ENCODE results near the gene CREB3. TPM values are rescaled to one million over a fixed set of nuclear protein-coding genes. Genes with fewer than 3 reads are reported as not detected.

Gene CREB3
- total RNA-seq, 1 donor from 2014 or later = 28.8 TPM

DNA sequence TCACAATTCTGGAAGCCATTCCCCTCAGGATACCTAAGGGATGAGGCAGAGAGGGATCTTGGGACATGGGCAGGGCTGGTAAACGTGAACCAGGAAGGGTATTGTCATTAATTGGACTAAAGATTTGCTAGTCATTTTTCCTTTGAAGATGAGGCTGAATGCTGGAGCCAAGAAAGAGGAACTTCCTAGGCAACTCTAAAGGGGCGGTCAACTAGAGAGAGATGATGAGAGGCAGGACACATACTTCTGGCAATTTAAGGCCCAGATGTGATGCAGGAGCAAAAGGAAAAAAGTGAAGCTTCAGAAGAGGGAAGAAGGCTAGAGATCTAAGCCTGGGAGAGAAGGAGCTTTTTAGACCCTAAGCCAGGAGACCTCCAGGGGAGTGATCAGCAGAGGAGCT is 11.0 kb downstream of the CREB3 start:
- no peak for DNase-seq (ENCODE audit: low spot score)
- no peak for ATAC-seq
- intact Hi-C loops (cut with DNase I) = no loop called here

DNA sequence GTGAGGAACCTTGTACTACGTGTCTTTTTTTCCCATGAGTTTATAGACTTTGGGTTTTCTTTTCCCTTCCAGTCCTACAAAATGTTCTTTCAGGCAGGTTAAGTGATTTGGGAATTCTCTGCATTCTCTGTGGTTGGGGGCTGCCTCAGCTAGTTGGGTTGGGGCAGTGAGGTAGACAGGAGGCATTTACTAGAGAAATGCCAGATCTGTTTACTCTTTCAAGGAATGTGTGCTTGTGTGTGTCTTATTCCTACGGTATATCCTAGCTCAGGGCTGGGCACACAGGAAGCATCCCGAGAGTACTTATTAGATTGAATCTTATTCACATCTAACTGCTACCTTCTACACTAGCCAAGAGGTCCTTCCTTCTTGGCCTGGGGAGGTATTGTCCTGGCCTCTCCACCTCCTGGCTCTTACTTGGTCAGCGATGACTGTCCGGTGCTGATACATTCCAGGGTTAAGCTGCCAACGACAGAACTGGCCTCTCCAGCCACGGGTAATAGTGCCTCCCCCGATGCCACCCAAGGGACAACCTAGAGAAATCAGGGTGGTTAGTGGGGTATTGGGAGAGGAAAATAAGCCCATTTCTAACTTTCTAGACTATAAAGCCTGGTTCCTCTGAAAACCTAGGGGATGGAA is 11.5 kb downstream of the CREB3 start:
- ATAC-seq = no peak
- DNase-seq (ENCODE audit: low spot score) = no peak
- intact Hi-C loops (cut with DNase I) = no loop called here

DNA sequence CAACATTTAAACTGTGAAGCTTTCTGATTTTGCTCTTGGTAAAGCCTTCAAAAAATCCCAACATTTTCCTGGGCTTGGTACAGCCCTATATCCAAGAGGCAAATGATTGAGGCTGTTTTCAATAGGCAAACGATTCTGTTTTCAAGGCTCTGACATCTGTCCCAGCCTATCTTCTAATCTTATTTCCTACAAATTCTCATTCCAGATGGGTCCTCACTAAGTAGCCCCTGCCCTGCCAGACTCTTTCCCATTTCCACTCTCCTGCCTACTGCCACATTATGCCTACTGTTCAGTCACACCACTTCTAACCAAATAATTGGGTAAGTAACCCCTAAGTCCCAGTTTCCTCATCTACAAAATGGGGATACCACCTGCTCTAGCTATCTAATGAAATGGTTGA is 13.1 kb downstream of the CREB3 start:
- ATAC-seq = no peak
- DNase-seq (ENCODE audit: low spot score) = no peak
- intact Hi-C loops (cut with DNase I) = no loop called here

DNA sequence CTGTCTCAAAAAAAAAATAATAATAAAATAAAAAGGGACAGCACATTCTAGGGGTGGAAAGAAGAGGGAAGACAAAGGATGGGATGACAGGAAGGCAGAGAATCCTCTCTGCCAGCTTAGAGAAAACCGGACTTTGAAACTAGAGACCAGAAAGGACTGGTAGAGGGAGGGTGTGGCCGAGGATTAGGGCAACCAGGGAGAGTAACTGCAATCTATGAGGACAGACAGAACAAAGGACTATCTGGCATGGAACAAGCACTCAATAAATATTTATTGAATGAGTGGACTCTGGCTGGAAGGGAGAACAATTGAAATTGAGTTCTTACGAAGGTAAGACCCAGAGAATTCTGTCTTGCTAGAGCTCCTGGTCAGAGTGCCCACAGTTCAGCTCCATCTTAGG is 14.1 kb downstream of the CREB3 start:
- ATAC-seq = no peak
- DNase-seq (ENCODE audit: low spot score) = no peak
- intact Hi-C loops (cut with DNase I) = no loop called here

DNA sequence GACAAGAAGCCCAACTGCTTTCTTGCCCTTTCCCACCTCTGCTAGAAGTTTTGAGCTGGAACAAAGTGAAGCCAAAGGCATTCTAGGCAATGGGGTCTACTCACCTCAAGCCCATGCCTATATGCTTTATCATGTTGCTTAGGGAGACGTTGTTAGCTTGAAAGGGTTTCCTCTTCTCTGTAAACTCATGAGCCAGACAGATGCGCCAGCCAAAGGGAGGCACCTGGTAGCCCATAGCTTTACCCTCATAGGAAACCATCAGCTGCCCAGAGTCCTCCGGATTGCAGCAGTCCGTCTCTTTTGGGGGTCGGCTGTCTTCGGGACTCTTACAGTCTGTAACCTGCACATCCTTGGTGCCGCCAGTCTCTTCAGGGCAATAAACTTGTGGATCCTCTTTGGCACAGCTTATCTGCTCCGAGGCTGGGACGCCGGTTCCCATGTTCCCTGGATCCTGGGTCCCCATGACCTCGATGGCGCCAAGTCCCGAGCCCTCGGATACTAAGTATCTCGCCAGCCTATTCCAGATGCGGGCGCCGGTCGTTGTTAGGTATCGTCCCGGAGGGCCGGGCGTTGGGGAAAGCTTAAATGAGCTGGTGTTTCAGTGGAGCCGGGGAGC is 15.9 kb downstream of the CREB3 start:
- ATAC-seq = peak; percentile 1
- intact Hi-C loops (cut with DNase I) = no loop called here
- no peak for DNase-seq (ENCODE audit: low spot score)

DNA sequence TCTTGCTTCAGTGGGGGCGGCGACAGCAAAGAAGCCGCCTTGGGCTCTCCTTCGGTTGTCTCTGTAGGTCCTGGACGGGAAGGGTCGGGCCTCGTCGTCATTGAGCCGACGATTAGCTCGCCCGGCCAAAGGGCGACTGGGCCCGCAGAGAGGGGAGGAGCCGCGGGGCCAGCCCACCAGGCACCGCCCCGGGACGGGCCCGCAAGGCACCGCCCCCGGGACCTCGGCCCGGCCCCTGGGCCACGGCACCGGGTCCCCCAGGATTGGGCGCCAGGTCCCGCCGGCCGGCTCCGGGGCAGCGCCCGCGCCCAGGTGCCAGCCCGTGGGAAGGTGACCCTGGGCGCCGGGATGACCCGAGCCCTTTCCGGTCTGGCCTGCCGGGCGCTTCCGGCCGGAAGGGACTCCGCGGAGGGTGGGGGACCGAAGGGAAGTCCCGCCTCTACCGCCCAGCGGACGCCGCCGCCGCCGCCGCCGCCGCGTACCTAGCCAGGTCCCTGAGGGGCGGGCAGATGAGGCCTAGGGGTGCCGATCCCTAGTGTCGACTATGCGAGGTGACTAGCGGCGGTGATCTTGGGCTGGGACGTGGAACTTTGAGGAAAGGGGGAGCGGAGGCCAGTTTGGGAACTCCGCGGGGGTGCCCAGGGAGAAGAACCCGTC is 16.5 kb downstream of the CREB3 start, which contains the start of the genes GBA2 and RGP1:
Gene GBA2, minus strand, starts transcription at position 371 of the 657 bp plus-strand sequence. CDS start 524 bp downstream, outside the sequence.
Gene RGP1, plus strand, starts transcription at position 430 of the 657 bp plus-strand sequence. CDS start 469 bp downstream, outside the sequence.
- peak; percentile 94 for ATAC-seq
- intact Hi-C loops (cut with DNase I) = no loop called here
- peak; percentile 88 for DNase-seq (ENCODE audit: low spot score)

DNA sequence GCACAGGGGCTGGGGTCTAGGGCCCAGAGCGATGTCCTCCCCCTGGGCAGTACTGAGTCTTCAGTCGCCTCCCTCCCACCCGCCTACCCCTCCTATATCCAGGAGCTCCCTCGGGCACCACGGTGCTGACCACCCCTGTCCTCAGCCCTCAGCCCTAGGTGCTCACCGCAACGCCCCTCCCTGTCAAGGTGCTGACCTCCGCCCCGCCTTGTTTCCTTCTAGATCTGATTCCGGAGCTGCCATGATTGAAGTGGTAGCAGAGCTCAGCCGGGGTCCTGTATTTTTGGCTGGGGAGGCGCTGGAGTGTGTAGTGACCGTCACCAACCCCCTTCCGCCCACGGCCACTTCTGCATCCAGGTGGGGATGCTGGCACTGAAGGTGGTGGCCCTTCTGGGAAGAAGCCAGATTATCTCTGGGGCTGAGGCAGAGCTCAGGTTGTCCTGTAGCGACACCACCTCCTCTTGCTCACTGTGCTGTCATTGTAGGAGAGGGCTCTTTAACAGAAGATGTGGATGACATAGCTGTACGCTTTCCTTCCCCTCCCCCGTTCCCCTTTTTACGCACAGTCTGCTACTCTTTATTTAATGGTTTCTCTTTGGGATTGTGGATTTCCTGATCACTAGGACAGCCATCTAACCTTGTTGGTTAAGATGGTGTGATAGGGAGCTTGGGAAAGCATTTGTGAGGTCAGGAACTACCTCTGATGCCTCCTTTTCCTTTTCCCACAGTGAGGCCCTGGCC is 17.2 kb downstream of the CREB3 start:
- intact Hi-C loops (cut with DNase I) = no loop called here
- DNase-seq (ENCODE audit: low spot score) (no peak), ATAC-seq (peak; percentile 56)

DNA sequence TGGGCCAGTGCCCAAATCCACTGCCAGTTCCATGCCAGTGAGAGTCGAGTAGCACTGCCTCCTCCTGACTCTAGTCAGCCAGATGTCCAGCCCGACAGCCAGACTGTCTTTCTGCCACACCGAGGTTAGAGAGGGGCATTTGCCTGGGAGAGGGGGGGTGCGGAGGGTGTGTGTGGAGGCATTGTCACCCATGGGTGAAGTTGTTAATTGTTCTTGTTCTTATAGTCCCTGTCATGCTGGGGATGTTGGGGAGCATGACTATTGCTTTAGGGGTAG is 17.7 kb downstream of the CREB3 start:
- ATAC-seq (no peak), DNase-seq (ENCODE audit: low spot score) (no peak)
- intact Hi-C loops (cut with DNase I) = no loop called here

DNA sequence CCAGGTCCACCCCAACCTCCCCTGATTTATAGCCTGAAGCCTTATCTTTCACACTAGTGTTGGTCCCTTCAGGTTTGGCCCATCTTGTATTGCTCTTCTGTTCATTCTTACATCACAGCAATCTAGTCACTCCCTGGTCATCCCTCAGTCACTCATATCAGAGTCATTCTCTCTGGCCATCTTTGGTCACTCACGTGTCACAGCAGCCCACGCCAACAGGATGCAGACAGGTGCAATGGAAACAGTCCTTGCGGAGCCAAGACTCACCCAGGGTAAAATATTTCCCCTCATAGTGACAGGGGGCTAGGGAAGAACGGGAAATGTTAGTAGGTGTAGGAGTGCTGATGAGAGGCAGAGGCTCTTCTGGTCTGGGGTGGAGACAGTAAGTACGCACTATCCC is 21.0 kb downstream of the CREB3 start:
- no peak for ATAC-seq
- no peak for DNase-seq (ENCODE audit: low spot score)
- intact Hi-C loops (cut with DNase I) = no loop called here

DNA sequence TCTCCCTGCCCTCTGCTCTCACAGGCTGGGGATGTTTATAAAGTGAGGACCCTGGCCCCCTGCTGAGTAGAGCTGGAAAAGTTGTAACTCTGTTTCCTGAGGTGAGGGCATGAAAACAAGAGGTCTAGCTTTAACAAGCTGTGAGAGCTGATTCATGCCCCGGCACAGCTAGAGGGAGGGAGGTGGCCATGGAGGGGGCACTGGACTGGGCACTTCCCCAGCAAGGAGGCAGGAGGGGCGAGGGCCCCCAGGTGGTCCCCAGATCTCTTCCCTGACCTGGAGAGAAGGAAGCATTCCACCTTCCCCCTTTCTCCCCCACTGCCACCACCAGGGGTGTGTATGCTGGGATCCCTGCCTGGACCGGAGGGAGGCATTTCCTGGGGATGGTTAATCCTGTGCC is 21.8 kb downstream of the CREB3 start, which contains the start of gene MSMP:
Gene MSMP, minus strand, starts transcription at position 13 of the 400 bp plus-strand sequence. CDS start 147 bp downstream, outside the sequence.
- no peak for ATAC-seq
- intact Hi-C loops (cut with DNase I) = no loop called here
- DNase-seq (ENCODE audit: low spot score) = no peak

DNA sequence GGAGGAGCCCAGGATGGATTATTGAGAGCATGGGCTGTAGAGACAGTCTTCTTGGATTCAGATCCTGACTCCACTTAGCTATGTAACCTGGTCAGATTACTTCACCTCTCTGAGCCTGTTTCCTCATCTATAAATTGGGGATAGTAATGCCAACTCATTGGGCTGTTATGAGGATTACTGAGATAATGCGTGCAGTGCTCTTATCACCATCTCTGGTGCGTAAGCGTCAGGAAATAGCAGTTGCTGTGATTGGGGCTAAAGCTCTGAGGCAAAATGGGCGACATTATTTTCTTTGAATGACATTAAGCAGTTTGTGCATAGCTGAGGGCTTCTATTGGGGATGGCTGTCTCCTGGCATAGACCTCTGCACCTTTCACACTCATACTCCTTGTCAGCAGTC is 22.6 kb downstream of the CREB3 start:
- ATAC-seq (no peak), DNase-seq (ENCODE audit: low spot score) (no peak)
- intact Hi-C loops (cut with DNase I) = no loop called here

DNA sequence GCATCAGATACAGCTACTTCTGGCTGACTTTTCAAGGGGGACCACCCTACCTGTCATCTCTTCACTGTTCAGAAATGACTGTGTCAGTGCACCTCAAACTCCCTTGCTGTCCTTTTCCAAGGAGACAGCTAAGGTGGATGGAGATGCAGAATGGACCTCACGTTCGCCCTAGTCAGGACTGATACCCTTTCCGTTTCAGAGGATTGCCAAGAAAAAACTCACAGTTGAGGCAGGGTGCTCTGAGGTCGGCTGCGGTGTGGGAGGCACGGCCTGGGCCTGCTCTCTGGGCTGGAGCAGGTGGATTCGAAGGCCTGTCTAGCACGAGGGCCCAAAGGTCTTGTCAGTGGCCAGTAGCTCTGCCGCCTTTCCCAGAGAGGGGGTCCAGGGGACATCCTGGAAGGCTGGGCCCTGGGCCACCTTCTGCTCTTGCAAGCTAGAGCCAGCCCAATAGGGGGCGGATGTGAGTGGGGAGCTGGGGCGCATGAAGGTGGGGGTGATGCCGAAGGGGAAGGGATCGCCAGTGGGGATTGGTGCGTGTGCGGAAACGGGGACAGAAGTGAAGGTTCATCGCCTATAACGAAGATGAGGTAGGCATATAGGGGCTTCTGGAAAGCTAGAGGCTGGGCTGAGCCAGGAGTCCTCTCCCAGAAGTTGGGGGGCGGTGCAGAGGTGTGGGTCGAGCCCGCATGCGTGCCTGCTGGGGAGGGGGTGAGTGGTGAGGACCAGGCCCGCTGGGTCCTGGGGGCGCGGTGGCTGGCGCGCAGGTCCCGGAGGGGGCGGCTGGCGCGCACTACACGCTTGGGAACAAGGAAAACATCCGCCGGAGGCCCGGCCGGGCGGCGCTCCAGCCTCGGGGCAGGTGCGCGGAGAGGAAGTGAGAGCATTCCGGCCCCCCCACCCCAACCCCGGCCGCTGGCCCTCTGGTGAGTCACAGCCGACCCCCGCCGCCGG is 24.1 kb downstream of the CREB3 start:
- intact Hi-C loops (cut with DNase I) = no loop called here
- ATAC-seq = peak; percentile 59
- DNase-seq (ENCODE audit: low spot score) = peak; percentile 80

DNA sequence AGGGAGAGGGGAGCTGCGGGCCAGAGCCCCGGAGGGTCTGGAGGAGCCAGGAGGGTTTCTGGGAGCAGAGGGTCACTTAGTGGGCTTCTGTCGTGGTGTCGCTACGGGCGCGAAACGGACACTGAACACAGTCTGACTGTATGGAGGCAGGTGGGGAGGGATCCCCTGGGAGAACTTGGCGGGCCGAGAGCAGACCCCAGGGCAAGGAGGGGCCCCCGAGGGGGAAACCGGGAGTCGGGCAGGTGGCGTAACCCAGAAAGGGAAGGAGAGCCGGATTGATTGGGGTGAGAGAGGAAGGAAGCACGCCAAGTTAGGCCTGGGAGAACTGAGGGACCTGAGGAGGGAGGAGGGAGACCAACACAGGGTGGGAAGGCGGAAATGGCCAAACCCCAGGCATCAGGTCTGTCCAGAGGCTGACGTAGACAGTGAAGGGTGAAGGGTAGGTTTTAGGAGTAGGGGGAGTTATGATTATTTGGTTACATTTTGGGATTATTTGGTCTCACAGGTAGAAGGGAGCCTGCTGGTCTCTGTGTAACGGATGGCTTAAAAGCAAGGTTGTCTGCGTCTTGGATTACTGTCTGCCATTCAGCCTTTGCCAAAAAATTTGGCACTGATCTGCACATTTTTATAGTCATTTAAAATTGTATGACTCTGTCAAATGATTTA is 24.9 kb downstream of the CREB3 start:
- ATAC-seq (peak; percentile 79), DNase-seq (ENCODE audit: low spot score) (peak; percentile 71)
- intact Hi-C loops (cut with DNase I) = no loop called here

DNA sequence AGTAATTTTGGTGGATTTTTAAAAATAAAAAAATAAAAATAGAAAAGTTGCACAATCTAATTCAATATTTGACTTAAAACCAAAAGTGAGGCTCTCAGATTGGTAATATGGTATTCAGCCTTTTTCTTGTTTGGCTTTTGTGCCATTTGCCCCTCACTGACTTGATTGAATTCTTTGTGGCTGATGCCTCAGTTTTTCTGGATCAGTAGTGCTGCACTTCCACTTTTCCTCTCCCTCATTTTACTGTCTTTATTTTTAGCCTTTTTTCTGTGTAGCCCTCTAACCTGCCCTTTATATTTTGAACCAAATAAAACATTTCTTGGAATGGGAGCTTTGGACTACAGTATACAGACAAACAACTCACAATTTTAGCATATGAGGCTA is 25.4 kb downstream of the CREB3 start:
- ATAC-seq (peak; percentile 37), DNase-seq (ENCODE audit: low spot score) (no peak)
- intact Hi-C loops (cut with DNase I) = no loop called here

DNA sequence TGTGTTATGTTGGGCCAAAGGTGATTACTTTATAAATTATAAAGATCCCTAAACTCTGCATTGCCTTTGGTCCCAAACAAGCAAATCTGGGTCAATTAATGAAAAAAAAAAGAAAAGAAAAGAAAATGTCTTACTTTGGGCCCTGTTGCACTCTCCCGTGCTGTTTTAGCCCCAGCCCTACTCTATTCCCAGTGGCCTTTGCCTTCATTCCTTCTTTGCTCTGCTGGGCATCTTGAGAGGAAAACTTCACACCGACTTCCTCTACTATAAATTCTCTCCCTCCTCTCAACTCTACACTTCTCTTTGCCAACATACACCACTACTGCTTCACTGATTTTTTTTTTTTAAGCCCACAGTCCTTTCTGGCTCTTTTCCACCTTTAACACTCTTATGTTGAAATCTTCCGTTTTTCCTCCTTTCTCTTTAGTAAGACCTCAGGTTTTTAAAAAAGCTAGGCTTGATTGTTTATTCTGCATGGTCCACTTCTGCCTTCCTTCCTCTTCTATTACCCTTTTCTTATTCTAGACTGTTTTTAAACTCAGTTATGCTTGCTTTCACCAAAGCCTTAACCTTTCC is 26.1 kb downstream of the CREB3 start:
- intact Hi-C loops (cut with DNase I) = no loop called here
- DNase-seq (ENCODE audit: low spot score) (no peak), ATAC-seq (peak; percentile 51)

DNA sequence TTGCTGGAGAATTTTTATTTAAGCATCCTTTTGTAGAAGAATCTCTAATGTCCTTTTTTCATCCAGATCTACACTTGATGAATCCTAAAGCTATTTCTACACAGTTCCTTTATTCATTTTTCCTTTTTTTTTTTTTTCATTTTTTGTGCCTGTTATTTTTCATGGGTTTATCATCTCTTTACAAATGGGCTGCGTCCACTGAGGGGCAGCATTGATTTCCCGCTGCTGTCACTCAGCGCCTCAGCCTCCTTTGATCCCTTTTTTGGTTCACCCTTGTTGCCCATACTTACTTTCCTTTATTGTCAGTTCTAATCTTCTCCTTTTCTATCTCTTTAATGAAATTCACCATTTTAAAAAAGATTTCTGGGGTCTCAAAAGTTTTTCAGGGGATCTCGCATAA is 27.3 kb downstream of the CREB3 start:
- ATAC-seq = no peak
- intact Hi-C loops (cut with DNase I) = no loop called here
- DNase-seq (ENCODE audit: low spot score) = no peak

DNA sequence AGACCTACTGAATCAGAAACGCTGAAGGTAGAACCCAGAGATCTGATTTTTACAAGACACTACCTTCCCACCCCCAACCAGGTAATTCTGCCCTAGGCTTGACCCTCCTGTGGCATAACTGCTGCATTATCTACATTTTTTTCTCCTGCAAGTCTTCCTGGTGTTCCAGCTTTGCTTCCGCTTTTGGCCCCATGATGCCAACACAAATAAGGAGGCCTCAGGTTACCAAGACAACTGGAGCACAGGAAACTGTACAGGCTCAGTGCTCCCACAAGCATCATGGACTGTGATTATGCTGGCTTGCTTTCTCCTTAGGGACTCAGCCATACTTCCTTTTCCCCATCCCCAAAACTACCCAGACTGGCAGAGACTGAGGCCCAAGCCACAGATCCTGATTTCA is 28.2 kb downstream of the CREB3 start:
- no peak for ATAC-seq
- DNase-seq (ENCODE audit: low spot score) = no peak

DNA sequence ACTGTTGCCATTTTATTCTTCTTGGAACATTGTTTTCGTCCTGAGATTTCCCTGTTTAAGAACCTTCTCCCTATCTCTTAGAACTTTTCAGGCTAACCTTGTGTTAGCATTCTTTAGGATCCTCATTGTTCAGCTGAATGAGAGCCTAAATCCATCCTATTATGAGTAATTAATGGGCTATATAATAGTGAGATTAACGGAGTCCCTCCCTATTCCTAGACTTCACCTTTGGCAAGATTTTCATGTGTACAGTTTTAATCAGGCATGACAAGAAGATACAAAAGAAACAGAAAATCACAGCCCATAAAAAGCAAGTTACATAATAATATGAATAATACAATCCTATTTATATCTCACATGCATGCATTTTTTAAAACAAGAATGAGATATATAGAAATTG is 30.7 kb downstream of the CREB3 start:
- intact Hi-C loops (cut with DNase I) = no loop called here
- ATAC-seq (no peak), DNase-seq (ENCODE audit: low spot score) (no peak)

More for the DNA sequence above, 28.2 kb downstream of the CREB3 start:
- intact Hi-C loops (cut with DNase I) = no loop called here

Measured in sciatic nerve (tissue), 2 donors.